A204.1 (cell line): ENCODE results near the gene LDLRAP1.

Source experiments
- FAIRE-seq: peaks from 2 replicates; lab custom pipeline; 2012; peaks lifted over from hg19 to GRCh38; lab: Jason Lieb, UNC

LDLRAP1 gene

DNA sequence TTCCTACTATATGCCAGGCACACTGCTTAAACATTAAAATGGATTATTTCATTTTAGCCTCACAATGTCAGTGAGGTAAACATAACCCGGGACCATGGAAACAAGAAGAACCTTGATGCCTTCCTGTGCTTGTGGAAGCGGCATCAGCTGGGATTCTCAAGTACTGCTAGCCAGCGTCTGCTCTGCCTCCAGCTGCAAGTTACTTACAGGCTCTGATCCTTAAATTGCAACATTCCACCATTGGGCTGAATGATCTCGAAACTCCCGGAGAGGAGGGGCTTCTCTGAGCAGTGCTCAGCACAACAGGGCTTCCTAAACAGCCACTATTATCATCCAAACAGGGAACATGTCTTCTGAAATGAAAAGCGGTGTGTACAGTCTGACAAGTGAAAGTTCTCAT, 66.5 kb downstream of the LDLRAP1 start:
- no peak for FAIRE-seq

DNA sequence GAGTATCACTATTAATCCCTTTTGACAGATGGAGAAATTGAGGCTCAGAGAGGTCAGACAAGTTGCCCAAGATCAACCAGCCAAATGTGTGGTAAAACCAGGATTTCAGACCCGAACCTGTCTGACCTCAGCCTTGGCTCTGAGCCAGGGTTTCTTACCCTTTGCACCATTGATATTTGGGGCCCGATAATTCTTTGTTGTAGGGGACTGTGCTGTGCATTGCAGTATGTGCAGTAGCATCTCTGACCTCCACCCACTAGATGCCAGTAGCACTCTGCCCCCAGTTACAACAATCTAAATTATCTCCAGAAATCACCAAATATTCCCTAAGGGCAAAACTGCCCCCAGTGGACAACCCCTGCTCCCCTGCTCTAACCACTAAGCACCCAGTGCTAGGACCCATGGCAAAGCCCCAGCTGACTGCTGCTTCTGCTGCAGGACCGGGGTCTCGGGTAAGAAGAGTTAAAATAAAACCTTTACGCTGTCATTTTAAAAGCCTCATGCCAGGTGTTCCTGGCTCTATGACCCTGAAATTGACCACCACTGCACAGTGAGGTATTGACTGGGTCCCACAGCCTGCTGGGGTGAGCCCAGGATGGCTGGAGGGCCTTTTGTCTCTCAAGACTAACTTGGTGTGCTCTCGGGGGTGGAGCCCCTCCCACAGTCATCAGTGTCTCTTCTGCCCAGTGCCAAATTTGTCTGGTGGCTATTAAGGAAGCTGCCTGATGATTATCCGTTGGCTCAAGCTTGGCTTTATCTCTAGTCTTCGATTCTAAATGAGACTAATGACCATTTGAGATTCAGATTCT, 67.6 kb downstream of the LDLRAP1 start:
- no peak for FAIRE-seq

DNA sequence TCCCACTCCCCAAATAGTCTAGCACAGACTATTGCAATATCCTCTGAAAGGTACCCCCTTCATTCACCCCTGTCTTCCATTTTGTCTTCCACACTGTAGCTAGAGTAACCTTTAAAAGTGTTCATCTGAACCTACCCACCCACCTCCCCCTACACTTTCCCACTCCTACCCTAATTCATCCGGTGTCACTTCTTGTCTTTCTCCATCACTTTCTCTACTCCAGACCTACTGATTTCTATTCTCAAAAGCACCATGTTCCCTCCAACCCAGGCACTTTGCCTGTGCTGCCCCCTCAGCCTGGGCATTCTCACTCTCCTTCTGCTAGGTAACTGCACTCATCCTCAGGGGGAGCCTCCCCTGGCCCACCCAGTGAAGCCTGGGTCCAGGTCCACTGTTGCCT, 68.4 kb downstream of the LDLRAP1 start:
- no peak for FAIRE-seq

DNA sequence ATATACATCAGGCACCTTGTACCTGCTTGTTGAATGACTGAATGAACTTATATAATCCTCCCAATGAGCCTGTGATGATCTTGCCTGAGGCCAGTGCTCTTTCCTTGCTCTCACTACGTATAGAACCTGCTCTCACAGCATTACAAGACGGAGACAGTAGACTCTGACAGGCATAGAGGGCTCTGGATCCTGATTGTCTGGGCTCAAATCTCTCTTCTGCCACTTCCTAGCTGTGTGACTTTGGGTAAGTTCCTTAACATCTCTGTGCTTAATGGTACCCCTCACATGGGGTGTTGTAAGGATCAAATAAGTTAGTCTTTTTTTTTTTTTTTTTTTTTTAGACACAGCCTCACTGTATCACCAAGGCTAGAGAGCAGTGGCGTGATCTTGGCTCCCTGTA, 69.0 kb downstream of the LDLRAP1 start:
- no peak for FAIRE-seq

DNA sequence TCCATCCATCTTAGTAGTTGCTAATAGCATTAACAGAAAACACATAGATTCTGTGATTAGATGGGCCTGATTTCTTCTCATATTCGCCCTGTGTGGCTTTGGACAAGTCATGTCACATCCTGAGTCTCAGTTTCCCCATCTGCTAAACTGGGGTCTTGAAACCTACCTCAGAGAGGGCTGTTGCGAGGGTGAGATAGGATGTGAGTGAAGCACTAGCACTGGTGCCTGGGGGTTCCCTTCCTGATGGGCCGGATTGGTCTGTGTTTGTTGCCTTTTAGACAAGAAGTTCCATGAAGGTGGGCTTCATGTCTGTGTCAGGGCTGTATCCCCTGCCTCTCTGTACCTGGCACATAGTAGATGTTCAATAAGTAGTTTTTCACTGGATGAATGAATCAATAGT, 69.7 kb downstream of the LDLRAP1 start:
- FAIRE-seq, result no peak

DNA sequence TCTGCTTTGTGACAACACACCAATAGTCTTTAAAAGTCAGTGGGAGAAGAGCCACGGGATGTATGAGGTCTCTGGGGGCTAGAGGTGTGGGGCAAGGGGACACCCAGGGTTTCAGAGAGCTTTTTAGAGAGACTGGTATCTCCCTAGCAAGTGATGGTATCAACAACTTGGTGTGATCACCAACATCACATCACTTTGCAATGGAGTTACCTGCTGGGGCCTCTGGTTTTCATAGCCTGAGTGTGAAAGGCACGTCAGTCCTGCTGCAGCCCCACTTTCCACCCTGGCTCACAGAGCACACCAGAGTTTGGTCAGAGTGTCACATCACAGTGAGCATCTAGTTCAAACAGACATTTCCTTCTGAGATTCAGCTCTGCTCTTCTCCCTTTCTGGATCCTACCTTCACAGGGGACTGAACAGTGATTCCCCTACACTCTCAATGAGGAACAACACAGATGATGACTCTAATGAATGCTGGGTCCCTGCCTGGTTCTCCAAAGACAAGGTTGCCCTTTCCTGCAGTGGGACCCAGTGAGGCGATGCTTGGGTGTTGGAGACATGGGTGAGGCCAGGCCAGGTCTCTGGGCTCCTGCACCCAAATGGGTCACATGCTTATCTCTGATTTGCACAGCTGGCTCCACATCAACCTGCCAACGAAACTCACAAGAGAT, 71.2 kb downstream of the LDLRAP1 start:
- no peak for FAIRE-seq

DNA sequence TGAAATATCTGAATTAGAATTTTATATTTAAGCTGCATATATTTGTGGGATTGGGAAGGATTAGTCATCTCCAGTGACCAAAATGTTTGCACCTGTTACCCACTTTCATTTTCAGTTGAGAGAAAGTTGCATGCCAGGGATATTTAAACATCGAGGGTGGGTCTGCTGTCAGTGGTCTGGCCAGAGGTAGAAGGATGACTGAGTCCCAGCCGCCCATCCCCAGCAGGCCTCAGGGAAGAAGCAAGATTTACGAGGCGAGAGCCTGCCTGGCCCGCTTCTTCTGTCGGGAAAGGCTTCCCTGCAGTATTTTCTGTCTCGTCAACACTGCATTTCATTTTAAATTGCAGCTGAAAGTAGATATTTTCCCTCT, 71.8 kb downstream of the LDLRAP1 start:
- no peak for FAIRE-seq

DNA sequence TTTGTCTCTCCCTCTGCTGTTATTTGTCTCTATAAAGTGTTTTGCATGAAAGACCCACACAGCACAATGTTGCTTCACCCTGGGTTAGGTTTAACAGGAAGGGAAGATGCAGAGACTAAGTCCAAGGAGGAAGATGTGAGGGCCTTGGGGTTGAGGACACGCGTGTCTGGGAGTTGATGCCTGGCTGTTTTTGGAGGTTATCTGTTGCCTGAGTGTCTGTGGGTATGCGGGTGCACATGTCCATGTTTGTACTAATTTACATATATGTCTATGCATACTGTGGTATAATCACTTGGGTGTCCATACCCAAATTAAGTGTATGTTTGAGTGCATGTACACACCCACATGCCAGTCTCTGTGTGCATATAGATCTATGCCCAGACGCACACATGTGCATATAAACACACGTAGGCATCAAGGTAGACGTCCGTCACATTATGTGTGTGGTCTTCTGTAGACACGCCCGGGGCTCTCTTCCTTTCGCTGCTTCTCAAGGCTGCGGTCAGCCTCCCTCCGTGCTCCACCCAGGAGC, 72.2 kb downstream of the LDLRAP1 start:
- no peak for FAIRE-seq

DNA sequence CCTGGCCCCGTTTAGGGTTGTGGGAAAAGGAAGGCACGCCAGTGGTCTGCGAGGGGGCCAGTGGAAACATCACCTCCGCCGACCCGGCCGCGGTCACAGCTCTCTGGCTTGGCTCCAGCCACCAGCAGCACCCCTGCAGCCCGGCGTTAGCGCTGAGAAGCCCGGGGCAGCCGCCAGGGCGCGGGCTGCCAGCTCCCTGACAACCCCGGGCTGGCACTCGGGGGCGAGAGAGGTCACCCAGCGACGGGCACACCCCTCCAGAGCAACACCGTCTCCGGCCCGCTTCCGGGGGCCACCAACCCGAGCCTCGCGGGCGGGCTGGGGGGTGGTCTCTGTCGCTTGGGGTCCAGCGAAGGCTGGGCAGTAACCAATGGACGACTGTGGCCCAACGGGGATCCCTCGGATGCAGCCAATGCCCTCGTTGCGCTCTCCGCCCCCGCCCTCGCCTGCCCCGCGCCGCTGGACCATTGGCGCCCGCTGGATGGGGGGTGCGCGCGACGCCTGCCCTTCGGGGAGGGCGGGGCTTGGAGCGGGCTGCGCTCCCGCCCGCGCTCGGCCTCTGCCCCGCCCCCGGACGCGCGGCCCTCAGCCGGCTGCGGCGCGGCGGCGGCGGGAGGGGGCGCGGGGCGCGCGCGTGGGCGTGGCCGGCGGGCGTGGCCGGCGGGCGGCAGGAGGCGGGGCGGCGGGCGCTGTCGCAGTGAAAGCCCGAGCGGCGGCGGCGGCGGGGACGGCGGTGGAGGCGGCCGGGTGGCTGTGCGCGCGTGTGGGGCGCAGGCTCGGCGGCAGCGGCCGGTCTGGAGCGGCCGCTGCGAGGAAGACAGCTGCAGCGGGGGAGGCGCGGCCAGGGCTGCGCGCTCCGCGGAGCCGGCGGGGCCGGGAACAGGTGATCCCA, 72.9 kb downstream of the LDLRAP1 start, which contains the start of gene MAN1C1:
TSS of gene MAN1C1 (plus strand) at position 697 of the 892 bp plus-strand sequence. CDS start 1,007 bp downstream, outside the sequence.
- no peak for FAIRE-seq

DNA sequence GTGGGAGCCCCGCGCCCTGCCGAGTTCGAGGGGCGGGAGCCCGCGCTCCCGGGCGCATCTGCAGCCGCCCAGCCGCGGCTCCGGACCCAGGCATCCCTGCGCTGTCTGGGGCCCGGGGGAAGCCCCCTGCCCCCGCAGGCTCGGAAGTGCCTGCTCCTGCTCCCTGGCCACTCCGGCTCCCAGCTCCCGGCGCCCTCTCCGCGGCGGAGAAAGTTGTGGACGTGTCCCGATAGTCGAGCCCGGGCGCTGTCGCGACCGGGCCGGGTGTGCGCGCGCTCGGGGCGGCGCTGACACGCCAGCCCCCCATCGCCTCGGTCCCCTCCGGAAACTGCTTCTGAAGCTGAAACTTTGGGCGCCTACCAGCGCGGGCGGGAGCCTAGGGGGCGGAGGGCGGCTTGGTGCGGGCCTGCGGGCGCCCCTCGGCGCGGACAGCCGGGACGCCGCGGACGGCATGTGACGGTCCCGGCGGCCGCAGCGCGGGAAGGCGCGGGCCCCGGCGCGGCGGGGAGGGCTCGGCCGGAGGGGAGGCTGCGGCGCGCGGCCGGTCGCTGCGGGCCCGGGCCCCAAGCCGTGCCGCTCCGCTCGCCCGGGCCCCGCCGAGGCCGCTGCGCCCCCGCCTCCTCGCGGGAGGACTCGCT, 73.7 kb downstream of the LDLRAP1 start:
- no peak for FAIRE-seq

DNA sequence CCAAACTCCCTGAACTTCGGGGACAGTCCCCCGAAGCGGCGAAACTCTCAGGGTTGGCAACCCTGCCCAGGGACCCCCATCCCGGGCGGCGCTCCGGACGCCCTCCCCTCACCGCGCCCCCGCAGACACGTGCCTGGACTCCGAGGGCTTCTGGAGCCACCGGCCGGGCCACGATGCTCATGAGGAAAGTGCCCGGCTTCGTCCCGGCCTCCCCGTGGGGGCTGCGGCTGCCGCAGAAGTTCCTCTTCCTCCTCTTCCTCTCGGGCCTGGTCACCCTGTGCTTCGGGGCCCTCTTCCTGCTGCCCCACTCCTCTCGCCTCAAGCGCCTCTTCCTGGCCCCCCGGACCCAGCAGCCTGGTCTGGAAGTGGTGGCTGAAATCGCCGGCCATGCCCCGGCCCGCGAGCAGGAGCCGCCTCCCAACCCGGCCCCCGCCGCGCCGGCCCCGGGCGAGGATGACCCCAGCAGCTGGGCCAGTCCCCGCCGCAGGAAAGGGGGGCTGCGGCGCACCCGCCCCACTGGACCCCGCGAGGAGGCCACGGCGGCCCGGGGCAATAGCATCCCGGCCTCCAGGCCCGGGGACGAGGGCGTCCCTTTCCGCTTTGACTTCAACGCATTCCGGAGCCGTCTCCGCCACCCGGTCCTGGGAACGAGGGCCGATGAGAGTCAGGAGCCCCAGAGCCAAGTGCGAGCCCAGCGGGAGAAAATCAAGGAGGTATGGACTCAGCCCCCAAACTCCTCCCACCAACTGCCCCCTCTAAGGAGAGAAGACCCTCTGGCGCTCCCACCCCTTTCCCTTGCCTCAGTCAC, 74.4 kb downstream of the LDLRAP1 start:
- FAIRE-seq, result no peak

DNA sequence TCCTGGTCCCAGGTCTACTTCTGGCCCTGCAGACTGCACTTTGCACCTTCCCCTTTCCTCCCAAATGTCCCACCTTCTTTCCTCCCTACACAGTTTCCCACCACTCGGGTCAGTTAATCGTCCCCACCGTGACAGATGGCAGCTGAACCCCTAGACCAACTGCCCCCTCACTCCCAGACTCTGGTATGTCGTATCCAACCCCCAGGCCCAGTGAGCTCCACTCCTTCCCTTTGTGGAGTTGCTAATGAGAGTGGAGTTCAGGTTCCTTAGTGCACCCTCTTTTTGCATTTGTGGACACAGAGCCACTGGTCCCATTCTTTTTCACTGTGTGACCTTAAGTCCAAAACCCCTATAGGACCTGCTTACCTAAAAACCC, 75.0 kb downstream of the LDLRAP1 start:
- no peak for FAIRE-seq
